H1 (cell line): ENCODE data around the gene SLC17A1. TPM values are rescaled to one million over a fixed set of nuclear protein-coding genes. Genes with fewer than 3 reads are reported as not detected.

Source experiments
- CTCF ChIA-PET: fragments of 300-600 bp; sonication (Branson Sonifier 250); formaldehyde crosslinking; loops from one replicate; lab custom pipeline; 2021; ENCODE audit not compliant: partially characterized antibody; lab: Charles Lee
- POLR2A ChIA-PET: fragments of 300-600 bp; sonication (Branson Sonifier 250); formaldehyde crosslinking; loops from one replicate; lab custom pipeline; 2021; ENCODE audit warnings: inconsistent platforms; ENCODE audit not compliant: partially characterized antibody; lab: Charles Lee
- DNase-seq, 2 experiments: peaks; one replicate each; pipeline versions ENCODE4 v3.0.0 to v3.0.0-alpha.2; 2010 to 2022; ENCODE audit warnings: low spot score in 2 of 2, low read depth in 1 of 2, mixed read lengths in 1 of 2
- FAIRE-seq: peaks from 2 replicates; lab custom pipeline; 2011; peaks lifted over from hg19 to GRCh38; lab: Jason Lieb, UNC
- H2AFZ ChIP-seq: 2 replicates; pipeline ENCODE4 v1.8.1; 2012; ENCODE audit warnings: low read length, inconsistent platforms
- H2AK5ac ChIP-seq: 2 replicates; pipeline ENCODE4 v1.6.1; 2013; ENCODE audit warnings: low read depth, low read length
- H2BK120ac ChIP-seq: replicated peaks from 2 replicates; pipeline ENCODE3; 2013; ENCODE audit warnings: low read depth, low read length, inconsistent platforms
- H2BK12ac ChIP-seq: 2 replicates; pipeline ENCODE4 v1.6.1; 2013; ENCODE audit warnings: low read depth, low read length
- H2BK15ac ChIP-seq: 2 replicates; pipeline ENCODE4 v1.6.1; 2013; ENCODE audit warnings: low read length
- H2BK20ac ChIP-seq: 2 replicates; pipeline ENCODE4 v1.6.1; 2013; ENCODE audit warnings: low read length
- H2BK5ac ChIP-seq: 2 replicates; pipeline ENCODE4 v1.6.1; 2013; ENCODE audit warnings: low read depth, low read length
- H3K14ac ChIP-seq: 2 replicates; pipeline ENCODE4 v1.6.1; 2013; ENCODE audit warnings: inconsistent platforms; ENCODE audit not compliant: insufficient read length
- H3K18ac ChIP-seq: 2 replicates; pipeline ENCODE4 v1.6.1; 2013; ENCODE audit warnings: low read length; ENCODE audit errors: extremely low read depth
- H3K23ac ChIP-seq: 2 replicates; pipeline ENCODE4 v1.6.1; 2013; ENCODE audit warnings: inconsistent platforms; ENCODE audit not compliant: insufficient read length
- H3K23me2 ChIP-seq: 2 replicates; pipeline ENCODE4 v1.6.1; 2013; ENCODE audit warnings: low read depth, low read length
- H3K27ac ChIP-seq: 2 replicates; pipeline ENCODE4 v1.6.1; 2011; ENCODE audit warnings: low read depth, low read length, inconsistent platforms
- H3K27me3 ChIP-seq, 4 experiments: replicated peaks in 1 of 4; 1 replicate in 1 of 4; 2 replicates in 3 of 4; pipeline versions ENCODE4 v1.6.1 to v1.8.1; 2011 to 2013; ENCODE audit warnings: low read length in 3 of 4, mild to moderate bottlenecking in 3 of 4, inconsistent platforms in 2 of 4, mixed read lengths in 2 of 4, moderate library complexity in 1 of 4; ENCODE audit not compliant: control insufficient read depth in 3 of 4, insufficient read depth in 3 of 4; ENCODE audit errors: extremely low read depth in 1 of 4
- H3K36me3 ChIP-seq, 4 experiments: 2 replicates each; pipeline versions ENCODE4 v1.6.1 to v1.8.1; 2011 to 2013; ENCODE audit warnings: mild to moderate bottlenecking in 4 of 4, low read length in 3 of 4, moderate library complexity in 2 of 4, control low read depth in 1 of 4, inconsistent platforms in 1 of 4; ENCODE audit not compliant: insufficient read depth in 4 of 4, control insufficient read depth in 2 of 4
- H3K4ac ChIP-seq: replicated peaks from 2 replicates; pipeline ENCODE3; 2013; ENCODE audit warnings: low read length, low read depth, mixed read lengths, inconsistent platforms; ENCODE audit not compliant: insufficient read length
- H3K4me1 ChIP-seq, 4 experiments: replicated peaks in 1 of 4; 1 replicate in 1 of 4; 2 replicates in 3 of 4; pipeline versions ENCODE4 v1.6.1 to v1.8.1; 2011 to 2013; ENCODE audit warnings: low read length in 3 of 4, inconsistent platforms in 2 of 4, mixed read lengths in 1 of 4; ENCODE audit not compliant: insufficient read depth in 4 of 4, control insufficient read depth in 3 of 4
- H3K4me2 ChIP-seq, 2 experiments: 2 replicates each; pipeline versions ENCODE4 v1.6.1 to v1.8.1; 2011 to 2013; ENCODE audit warnings: low read depth in 2 of 2, low read length in 2 of 2, control low read depth in 1 of 2, inconsistent platforms in 1 of 2, mild to moderate bottlenecking in 1 of 2; ENCODE audit not compliant: insufficient read depth in 1 of 2
- H3K4me3 ChIP-seq, 4 experiments: fragments of 200-600, 300-600 bp in 1 of 4; sonication (generic), shearing (Covaris generic), sonication (Bioruptor Twin) in 1 of 4; 2 replicates each; pipeline versions ENCODE4 v1.5.1 to v1.8.1; 2011 to 2016; ENCODE audit warnings: low read length in 4 of 4, low read depth in 3 of 4, control low read depth in 2 of 4, inconsistent platforms in 2 of 4, mild to moderate bottlenecking in 2 of 4, mixed read lengths in 1 of 4, moderate library complexity in 1 of 4; ENCODE audit not compliant: insufficient read depth in 2 of 4; ENCODE audit errors: extremely low read depth in 1 of 4
- H3K56ac ChIP-seq: replicated peaks from 2 replicates; pipeline ENCODE3; 2013; ENCODE audit warnings: low read depth, mild to moderate bottlenecking, mixed read lengths, low read length, inconsistent platforms; ENCODE audit not compliant: insufficient read length
- H3K79me1 ChIP-seq: 2 replicates; pipeline ENCODE4 v1.6.1; 2013; ENCODE audit warnings: low read depth, low read length, control low read depth
- H3K79me2 ChIP-seq, 2 experiments: 2 replicates each; pipeline versions ENCODE4 v1.6.1 to v1.8.1; 2012 to 2013; ENCODE audit warnings: low read length in 2 of 2, mild to moderate bottlenecking in 2 of 2, inconsistent platforms in 1 of 2; ENCODE audit not compliant: insufficient read depth in 2 of 2, control insufficient read depth in 1 of 2
- H3K9ac ChIP-seq, 4 experiments: replicated peaks in 1 of 4; 1 replicate in 1 of 4; 2 replicates in 3 of 4; pipeline versions ENCODE4 v1.6.1 to v1.8.1; 2011 to 2013; ENCODE audit warnings: low read depth in 3 of 4, low read length in 3 of 4, control low read depth in 2 of 4, mild to moderate bottlenecking in 2 of 4, moderate library complexity in 2 of 4, inconsistent platforms in 1 of 4; ENCODE audit errors: extremely low read depth in 1 of 4
- H3K9me3 ChIP-seq, 2 experiments: 2 replicates each; pipeline versions ENCODE4 v1.6.1 to v1.8.1; 2012 to 2013; ENCODE audit warnings: mild to moderate bottlenecking in 2 of 2, moderate library complexity in 2 of 2, control low read depth in 1 of 2, inconsistent platforms in 1 of 2, low read depth in 1 of 2, low read length in 1 of 2, mixed read lengths in 1 of 2; ENCODE audit not compliant: insufficient read depth in 2 of 2
- H4K20me1 ChIP-seq, 2 experiments: replicated peaks in 1 of 2; 2 replicates each; pipeline versions ENCODE3 to v1.8.1; 2011 to 2013; ENCODE audit warnings: inconsistent platforms in 2 of 2, low read length in 2 of 2, mild to moderate bottlenecking in 1 of 2; ENCODE audit not compliant: insufficient read depth in 2 of 2, control insufficient read depth in 1 of 2
- H4K5ac ChIP-seq: 2 replicates; pipeline ENCODE4 v1.6.1; 2013; ENCODE audit warnings: low read length, low read depth, mixed read lengths, inconsistent platforms; ENCODE audit not compliant: insufficient read length
- H4K8ac ChIP-seq: 2 replicates; pipeline ENCODE4 v1.8.0; 2013; ENCODE audit warnings: mild to moderate bottlenecking, moderate library complexity, low read length, inconsistent platforms; ENCODE audit not compliant: insufficient read depth; ENCODE audit errors: extremely low read depth
- H4K91ac ChIP-seq: replicated peaks from 2 replicates; pipeline ENCODE3; 2013; ENCODE audit warnings: low read length, mixed read lengths, inconsistent platforms; ENCODE audit not compliant: insufficient read length
- CBX8 ChIP-seq: fragments of 300-800, 300-1000 bp; sonication (generic); IDR thresholded peaks from 2 replicates; pipeline ENCODE4 v1.7.1; 2016; ENCODE audit warnings: low read depth, low read length, borderline replicate concordance
- CEBPB ChIP-seq: IDR thresholded peaks from 2 replicates; pipeline ENCODE4 v1.6.1; 2012; ENCODE audit warnings: low read depth, low read length
- JUN ChIP-seq: IDR thresholded peaks from 2 replicates; pipeline ENCODE4 v1.6.1; 2011; ENCODE audit warnings: low read depth, mild to moderate bottlenecking, improper control_type of control experiment, low read length
- KDM4A ChIP-seq: IDR thresholded peaks from one replicate; pipeline ENCODE4 v1.7.1; 2012; ENCODE audit warnings: low read depth, mild to moderate bottlenecking, moderate library complexity, low read length, inconsistent platforms; ENCODE audit not compliant: severe bottlenecking
- RXRA ChIP-seq: IDR thresholded peaks from 2 replicates; pipeline ENCODE4 v1.6.1; 2011; ENCODE audit warnings: low read depth, mild to moderate bottlenecking, low read length, moderate library complexity; ENCODE audit not compliant: insufficient read depth
- SAP30 ChIP-seq: fragments of 300-600 bp; sonication (generic); IDR thresholded peaks from 2 replicates; pipeline ENCODE4 v1.7.1; 2012; ENCODE audit warnings: low read length, moderate library complexity, mild to moderate bottlenecking, inconsistent platforms; ENCODE audit not compliant: insufficient read depth, insufficient replicate concordance
- TAF1 ChIP-seq: IDR thresholded peaks from 2 replicates; pipeline ENCODE4 v1.6.1; 2011; ENCODE audit warnings: mild to moderate bottlenecking, low read depth, low read length
- TBP ChIP-seq: IDR thresholded peaks from 2 replicates; pipeline ENCODE4 v1.6.1; 2011; ENCODE audit warnings: low read depth, low read length, improper control_type of control experiment
- WGBS, 2 experiments: shearing (Covaris generic) in 1 of 2; methylation state at CpG; one replicate each; pipeline versions ENCODE4 v1.1.6 to v1.1.7; 2013 to 2015; ENCODE audit warnings: low lambda C conversion rate in 2 of 2, mixed read lengths in 2 of 2, inconsistent platforms in 1 of 2, low coverage in 1 of 2, missing lambda C conversion rate in 1 of 2; ENCODE audit not compliant: insufficient replicate concordance in 2 of 2, insufficient coverage in 1 of 2, insufficient read length in 1 of 2; ENCODE audit errors: extremely low coverage in 1 of 2, missing lambda C conversion rate in 1 of 2; 5-methylcytosine and 5-hydroxymethylcytosine counted together
- polyA plus RNA-seq, 7 experiments: library from polyadenylated mRNA; depleted of rRNA in 3 of 7; stranded (reverse) in 5 of 7; unstranded in 2 of 7; fragments of >200 nt in 5 of 7; fragments of 200-250 nt in 2 of 7; gene quantifications; 1 replicate in 5 of 7; 2 replicates in 1 of 7; 4 replicates in 1 of 7; pipeline versions ENCODE4 v1.2.1 to v1.2.3, GENCODE V29; 2011 to 2013; ENCODE audit warnings: missing spikeins in 2 of 7, mixed read lengths in 2 of 7
- total RNA-seq: library from RNA; stranded (reverse); fragmentation: NEBNext Ultra II Directional; extraction: Animal tissue kit (Norgen Biotek cat#: 25700); gene quantifications from 2 replicates; pipeline ENCODE4 v1.2.1, GENCODE V29; 2021
- TF ChIP-seq, protein P1 (sequence below), 3 experiments: IDR thresholded peaks; 1 replicate in 2 of 3; 2 replicates in 1 of 3; pipeline versions ENCODE4 v1.5.1 to v1.6.1; 2011; ENCODE audit warnings: low read length in 3 of 3, mild to moderate bottlenecking in 3 of 3, inconsistent platforms in 2 of 3, low read depth in 1 of 3, moderate library complexity in 1 of 3; ENCODE audit not compliant: insufficient read depth in 1 of 3; ENCODE audit errors: control extremely low read depth in 1 of 3
- TF ChIP-seq, protein P2 (sequence below): IDR thresholded peaks from 2 replicates; pipeline ENCODE4 v1.6.1; 2011; ENCODE audit warnings: low read length, improper control_type of control experiment

SLC17A1 gene
- total and polyA plus RNA-seq, 2 of the 8 experiments (the other 6 are each of a cell fraction or from before 2014, with no cell fraction given): not detected

DNA sequence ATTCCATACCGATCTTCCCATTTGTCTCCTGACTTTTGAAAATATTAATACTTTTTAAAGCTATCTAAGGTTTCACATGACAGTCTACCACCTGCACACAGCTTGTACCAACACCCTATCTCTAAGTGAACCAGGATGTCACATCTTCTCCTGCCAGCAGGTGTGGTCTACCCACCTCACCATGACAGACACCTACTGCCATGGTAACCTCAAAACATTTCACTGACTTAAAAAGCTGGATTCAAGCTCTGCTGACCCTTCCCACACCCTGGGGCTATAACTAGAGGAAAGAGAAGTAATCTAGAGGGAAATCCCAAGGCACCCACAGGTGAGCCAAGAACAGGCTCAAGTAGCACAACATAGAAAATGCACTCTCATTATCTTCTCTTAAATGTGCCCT lies 41.0 kb upstream of the SLC17A1 start:
- FAIRE-seq (no peak), DNase-seq (no peak)
- WGBS, 2 experiments: 92% methylated on average over 1 of the region's 1 CpG; no CpG with 5 or more reads in 1 of the 2 experiments
- TF ChIP-seq JUN (no peak), RXRA (no peak), TBP (no peak), KDM4A (no peak), SAP30 (no peak), TAF1 (no peak), CEBPB (no peak), CBX8 (no peak)
- TF ChIP-seq, protein P1, sequence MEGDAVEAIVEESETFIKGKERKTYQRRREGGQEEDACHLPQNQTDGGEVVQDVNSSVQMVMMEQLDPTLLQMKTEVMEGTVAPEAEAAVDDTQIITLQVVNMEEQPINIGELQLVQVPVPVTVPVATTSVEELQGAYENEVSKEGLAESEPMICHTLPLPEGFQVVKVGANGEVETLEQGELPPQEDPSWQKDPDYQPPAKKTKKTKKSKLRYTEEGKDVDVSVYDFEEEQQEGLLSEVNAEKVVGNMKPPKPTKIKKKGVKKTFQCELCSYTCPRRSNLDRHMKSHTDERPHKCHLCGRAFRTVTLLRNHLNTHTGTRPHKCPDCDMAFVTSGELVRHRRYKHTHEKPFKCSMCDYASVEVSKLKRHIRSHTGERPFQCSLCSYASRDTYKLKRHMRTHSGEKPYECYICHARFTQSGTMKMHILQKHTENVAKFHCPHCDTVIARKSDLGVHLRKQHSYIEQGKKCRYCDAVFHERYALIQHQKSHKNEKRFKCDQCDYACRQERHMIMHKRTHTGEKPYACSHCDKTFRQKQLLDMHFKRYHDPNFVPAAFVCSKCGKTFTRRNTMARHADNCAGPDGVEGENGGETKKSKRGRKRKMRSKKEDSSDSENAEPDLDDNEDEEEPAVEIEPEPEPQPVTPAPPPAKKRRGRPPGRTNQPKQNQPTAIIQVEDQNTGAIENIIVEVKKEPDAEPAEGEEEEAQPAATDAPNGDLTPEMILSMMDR (IDR thresholded peaks at IDR 0.05; ENCODE audit: control extremely low read depth in 1 of 3, insufficient read depth in 1 of 3, low read depth in 1 of 3, low read length in 3 of 3): no peak
- TF ChIP-seq, protein P2, sequence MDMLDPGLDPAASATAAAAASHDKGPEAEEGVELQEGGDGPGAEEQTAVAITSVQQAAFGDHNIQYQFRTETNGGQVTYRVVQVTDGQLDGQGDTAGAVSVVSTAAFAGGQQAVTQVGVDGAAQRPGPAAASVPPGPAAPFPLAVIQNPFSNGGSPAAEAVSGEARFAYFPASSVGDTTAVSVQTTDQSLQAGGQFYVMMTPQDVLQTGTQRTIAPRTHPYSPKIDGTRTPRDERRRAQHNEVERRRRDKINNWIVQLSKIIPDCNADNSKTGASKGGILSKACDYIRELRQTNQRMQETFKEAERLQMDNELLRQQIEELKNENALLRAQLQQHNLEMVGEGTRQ: no peak

More for the DNA sequence above, 41.0 kb upstream of the SLC17A1 start:
- Histone ChIP-seq H3K4ac (no peak overlapping the region), H3K9ac (no peak overlapping the region), H4K8ac (no peak overlapping the region), H2BK12ac (no peak overlapping the region), H3K9me3 (no peaks in the 10 kb centered on the region), H3K36me3 (no peaks in the 10 kb centered on the region), H2BK5ac (no peak overlapping the region), H3K18ac (no peak overlapping the region), H3K14ac (no peak overlapping the region), H3K4me1 (no peaks in the 10 kb centered on the region), H3K23ac (no peak overlapping the region), H4K20me1 (no peaks in the 10 kb centered on the region), H2BK15ac (no peak overlapping the region), H3K27me3 (no peaks in the 10 kb centered on the region), H2AK5ac (no peak overlapping the region), H2BK20ac (no peak overlapping the region), H3K79me2 (no peaks in the 10 kb centered on the region), H3K27ac (no peak overlapping the region), H3K4me2 (no peak overlapping the region), H2AFZ (no peak overlapping the region), H3K23me2 (no peaks in the 10 kb centered on the region), H4K91ac (no peak overlapping the region), H3K79me1 (no peaks in the 10 kb centered on the region), H3K4me3 (no peak overlapping the region), H4K5ac (no peak overlapping the region), H3K56ac (no peak overlapping the region), H2BK120ac (no peak overlapping the region)
- ChIA-PET POLR2A (no interaction called here), CTCF (interaction anchor here (1.0 to 1.1 kb wide), 2 partner anchors 9 to 17 kb away, joined by 3 read pairs; no protein-coding TSS in a partner anchor)
